Neuronal stem cell (in vitro differentiated cells): Measurements from ENCODE around the gene ZNRF1.

Experiments used
- DNase-seq: peaks from one replicate; pipeline ENCODE4 v3.0.0-alpha.2; 2013; ENCODE audit warnings: low spot score
- H2AFZ ChIP-seq: one replicate; pipeline ENCODE4 v1.6.1; 2013; ENCODE audit warnings: mild to moderate bottlenecking, low read length, inconsistent platforms
- H2AK5ac ChIP-seq: 2 replicates; pipeline ENCODE4 v1.6.1; 2013; ENCODE audit warnings: low read depth, mild to moderate bottlenecking, inconsistent platforms, low read length, moderate library complexity, mixed read lengths
- H2BK120ac ChIP-seq: 2 replicates; pipeline ENCODE4 v1.6.1; 2013; ENCODE audit warnings: low read depth, mild to moderate bottlenecking, inconsistent platforms, low read length, moderate library complexity, mixed read lengths
- H2BK12ac ChIP-seq: one replicate; pipeline ENCODE4 v1.6.1; 2013; ENCODE audit warnings: low read length, inconsistent platforms
- H2BK15ac ChIP-seq: 2 replicates; pipeline ENCODE4 v1.6.1; 2013; ENCODE audit warnings: mild to moderate bottlenecking, low read length, inconsistent platforms, mixed read lengths
- H2BK5ac ChIP-seq: one replicate; pipeline ENCODE4 v1.6.1; 2013; ENCODE audit warnings: inconsistent platforms, mild to moderate bottlenecking, low read length, moderate library complexity
- H3K14ac ChIP-seq: one replicate; pipeline ENCODE4 v1.6.1; 2013; ENCODE audit warnings: low read length, inconsistent platforms
- H3K18ac ChIP-seq: 2 replicates; pipeline ENCODE4 v1.6.1; 2013; ENCODE audit warnings: low read length, inconsistent platforms
- H3K23ac ChIP-seq: 2 replicates; pipeline ENCODE4 v1.6.1; 2013; ENCODE audit warnings: low read depth, mild to moderate bottlenecking, mixed read lengths, low read length, inconsistent platforms; ENCODE audit not compliant: poor library complexity
- H3K27ac ChIP-seq: replicated peaks from 3 replicates; pipeline ENCODE4 v1.5.1; 2013; ENCODE audit warnings: low read length, inconsistent platforms
- H3K27me3 ChIP-seq, 3 experiments: 2 replicates each; pipeline ENCODE4 v1.6.1; 2013; ENCODE audit warnings: low read length in 3 of 3, mild to moderate bottlenecking in 2 of 3, inconsistent platforms in 1 of 3, low read depth in 1 of 3, mixed read lengths in 1 of 3, moderate library complexity in 1 of 3; ENCODE audit not compliant: control insufficient read depth in 3 of 3, insufficient read depth in 3 of 3
- H3K36me3 ChIP-seq, 2 donors: replicated peaks in 1 of 2; 2 replicates each; pipeline ENCODE4 v1.6.1; 2013; ENCODE audit warnings: low read length in 2 of 2; ENCODE audit not compliant: control insufficient read depth in 2 of 2, insufficient read depth in 2 of 2
- H3K4ac ChIP-seq: 2 replicates; pipeline ENCODE4 v1.6.1; 2013; ENCODE audit warnings: inconsistent platforms, mild to moderate bottlenecking, low read length, moderate library complexity
- H3K4me1 ChIP-seq, 2 donors: 1 replicate in 1 of 2; 2 replicates in 1 of 2; pipeline ENCODE4 v1.6.1; 2013; ENCODE audit warnings: low read length in 2 of 2, low read depth in 1 of 2; ENCODE audit not compliant: control insufficient read depth in 2 of 2, insufficient read depth in 1 of 2
- H3K4me2 ChIP-seq: one replicate; pipeline ENCODE4 v1.6.1; 2013; ENCODE audit warnings: mild to moderate bottlenecking, low read length, inconsistent platforms; ENCODE audit not compliant: insufficient read depth, poor library complexity, severe bottlenecking
- H3K4me3 ChIP-seq, 2 donors: 2 replicates each; pipeline ENCODE4 v1.5.1; 2013; ENCODE audit warnings: low read length in 2 of 2, mild to moderate bottlenecking in 2 of 2, inconsistent platforms in 1 of 2, moderate library complexity in 1 of 2
- H3K79me1 ChIP-seq: one replicate; pipeline ENCODE4 v1.6.1; 2013; ENCODE audit warnings: low read depth, mild to moderate bottlenecking, inconsistent platforms, low read length, moderate library complexity
- H3K9ac ChIP-seq: one replicate; pipeline ENCODE4 v1.6.1; 2013; ENCODE audit warnings: mild to moderate bottlenecking, low read depth, low read length, inconsistent platforms; ENCODE audit not compliant: poor library complexity
- H3K9me3 ChIP-seq, 2 donors: replicated peaks in 1 of 2; 2 replicates each; pipeline versions ENCODE3 to v1.6.1; 2013; ENCODE audit warnings: low read length in 2 of 2, mild to moderate bottlenecking in 2 of 2, inconsistent platforms in 1 of 2, low read depth in 1 of 2, mixed read lengths in 1 of 2, moderate library complexity in 1 of 2; ENCODE audit not compliant: control insufficient read depth in 2 of 2, insufficient read depth in 1 of 2
- H4K8ac ChIP-seq: one replicate; pipeline ENCODE4 v1.6.1; 2013; ENCODE audit warnings: low read depth, mild to moderate bottlenecking, inconsistent platforms, low read length, moderate library complexity
- H4K91ac ChIP-seq: one replicate; pipeline ENCODE4 v1.6.1; 2013; ENCODE audit warnings: low read length, low read depth, mild to moderate bottlenecking, inconsistent platforms; ENCODE audit not compliant: poor library complexity
- WGBS, 2 donors: extraction: QIAGEN DNeasy Blood & Tissue Kit; methylation state at CpG; one replicate each; pipeline ENCODE4 v1.1.7; 2013; ENCODE audit warnings: missing lambda C conversion rate in 2 of 2, mixed read lengths in 1 of 2; ENCODE audit not compliant: insufficient read length in 2 of 2, insufficient replicate concordance in 1 of 2; ENCODE audit errors: extremely low coverage in 2 of 2; 5-methylcytosine and 5-hydroxymethylcytosine counted together

The ZNRF1 gene

GRCh38 chr16:75065149-75065505 is 66.3 kb downstream of the ZNRF1 start:
- no peak overlapping the region for H2BK12ac ChIP-seq
- H3K79me1 ChIP-seq = peaks cover 3% of the 10 kb centered on the region
- no peak overlapping the region for H2BK5ac ChIP-seq
- H3K9ac ChIP-seq = no peak overlapping the region
- H3K27ac ChIP-seq = no peak overlapping the region
- no peaks in the 10 kb centered on the region for H3K9me3 ChIP-seq
- H4K91ac ChIP-seq = no peak overlapping the region
- no peak overlapping the region for H2AFZ ChIP-seq
- no CpG with 5 or more reads among the region's 10 CpGs for WGBS, 2 donors
- H3K18ac ChIP-seq = no peak overlapping the region
- H2BK120ac ChIP-seq = no peak overlapping the region
- no peak overlapping the region for H4K8ac ChIP-seq
- DNase-seq = no peak
- peaks cover 0 to 10% of the 10 kb centered on the region in 2 donors for H3K4me1 ChIP-seq
- H3K14ac ChIP-seq = no peak overlapping the region
- H3K4ac ChIP-seq = no peak overlapping the region
- H3K27me3 ChIP-seq = no peaks in the 10 kb centered on the region
- peaks cover 0 to 4% of the 10 kb centered on the region in 2 donors for H3K36me3 ChIP-seq
- H3K23ac ChIP-seq = no peak overlapping the region
- no peak overlapping the region for H2AK5ac ChIP-seq
- H2BK15ac ChIP-seq = no peak overlapping the region
- no peak overlapping the region for H3K4me2 ChIP-seq
- no peak overlapping the region for H3K4me3 ChIP-seq

GRCh38 chr16:75065521-75066149 is 66.8 kb downstream of the ZNRF1 start:
- Histone ChIP-seq H3K4me1 (peaks cover 0 to 10% of the 10 kb centered on the region in 2 donors), H4K8ac (no peak overlapping the region), H3K79me1 (peaks cover 3% of the 10 kb centered on the region), H2BK12ac (no peak overlapping the region), H2BK15ac (no peak overlapping the region), H2AK5ac (no peak overlapping the region), H2AFZ (no peak overlapping the region), H3K23ac (no peak overlapping the region), H2BK5ac (no peak overlapping the region), H2BK120ac (no peak overlapping the region), H3K9me3 (no peaks in the 10 kb centered on the region), H3K9ac (no peak overlapping the region), H3K4me2 (no peak overlapping the region), H3K27me3 (no peaks in the 10 kb centered on the region), H3K4me3 (no peak overlapping the region), H3K36me3 (peaks cover 0 to 4% of the 10 kb centered on the region in 2 donors), H3K14ac (no peak overlapping the region), H3K4ac (no peak overlapping the region), H4K91ac (no peak overlapping the region), H3K18ac (no peak overlapping the region), H3K27ac (no peak overlapping the region)
- DNase-seq = no peak
- no CpG with 5 or more reads among the region's 7 CpGs for WGBS, 2 donors

GRCh38 chr16:75066861-75067447 is 68.1 kb downstream of the ZNRF1 start:
- Histone ChIP-seq H3K4me1 (peaks cover 0 to 10% of the 10 kb centered on the region in 2 donors), H3K4me2 (no peak overlapping the region), H3K79me1 (peaks cover 3% of the 10 kb centered on the region), H3K4me3 (no peak overlapping the region), H3K14ac (no peak overlapping the region), H3K4ac (no peak overlapping the region), H2BK15ac (no peak overlapping the region), H3K36me3 (peaks cover 0 to 4% of the 10 kb centered on the region in 2 donors), H3K27ac (no peak overlapping the region), H3K27me3 (no peaks in the 10 kb centered on the region), H2AFZ (no peak overlapping the region), H3K23ac (no peak overlapping the region), H3K9me3 (no peaks in the 10 kb centered on the region), H3K18ac (no peak overlapping the region), H3K9ac (no peak overlapping the region), H2BK5ac (no peak overlapping the region), H2BK120ac (no peak overlapping the region), H2BK12ac (no peak overlapping the region), H2AK5ac (no peak overlapping the region), H4K91ac (no peak overlapping the region), H4K8ac (no peak overlapping the region)
- WGBS, 2 donors = no CpG with 5 or more reads among the region's 6 CpGs
- no peak for DNase-seq

GRCh38 chr16:75068085-75069031 is 69.5 kb downstream of the ZNRF1 start:
- Histone ChIP-seq H3K9ac (no peak overlapping the region), H2BK5ac (no peak overlapping the region), H2BK15ac (no peak overlapping the region), H3K27ac (no peak overlapping the region), H2AK5ac (no peak overlapping the region), H2AFZ (no peak overlapping the region), H3K4me3 (no peak overlapping the region), H3K79me1 (peaks cover 1% of the 10 kb centered on the region), H3K9me3 (no peaks in the 10 kb centered on the region), H3K18ac (no peak overlapping the region), H3K14ac (no peak overlapping the region), H3K36me3 (no peaks in the 10 kb centered on the region), H2BK12ac (no peak overlapping the region), H4K8ac (no peak overlapping the region), H3K4me2 (no peak overlapping the region), H3K27me3 (no peaks in the 10 kb centered on the region), H4K91ac (no peak overlapping the region), H3K4me1 (peaks cover 0 to 8% of the 10 kb centered on the region in 2 donors), H2BK120ac (no peak overlapping the region), H3K23ac (no peak overlapping the region), H3K4ac (no peak overlapping the region)
- no CpG with 5 or more reads among the region's 10 CpGs for WGBS, 2 donors
- no peak for DNase-seq
